PC-3 (cell line): Measurements from ENCODE around the gene RERE. TPM values are rescaled to one million over a fixed set of nuclear protein-coding genes. Genes with fewer than 3 reads are reported as not detected.
"Not testable (repeated sequence)": the region's sequence is repeated elsewhere in the genome, so short reads cannot be mapped to it uniquely, and the experiment has no call there.

Experiments used
- ATAC-seq: fragments of 200-7000 bp; cut with Tn5 transposase; 2 replicates; pipeline ENCODE4 v1.9.1; 2020; ENCODE audit warnings: mild to moderate bottlenecking, moderate library complexity
- BruUV-seq: library from RNA; stranded (reverse); fragments of 400-500 nt; replicated peaks from 2 replicates; lab custom pipeline; 2021; lab: Mats Ljungman, UMichigan
- CTCF ChIA-PET: fragments of 300-600 bp; sonication (Branson Sonifier 250); formaldehyde crosslinking; loops from one replicate; lab custom pipeline; 2022; ENCODE audit warnings: antibody characterized with exemption; lab: Charles Lee
- POLR2A ChIA-PET: fragments of 300-600 bp; sonication (Branson Sonifier 250); formaldehyde crosslinking; loops from one replicate; lab custom pipeline; 2022; ENCODE audit warnings: antibody characterized with exemption; ENCODE audit not compliant: unreplicated experiment; lab: Charles Lee
- DNase-seq: peaks from one replicate; pipeline ENCODE4 v3.0.0-alpha.2; 2015
- H2AFZ ChIP-seq: fragments of 300-600 bp; sonication (generic); 2 replicates; pipeline ENCODE4 v1.6.0; 2016; ENCODE audit warnings: antibody characterized with exemption, low read length
- H3F3A ChIP-seq: fragments of 300-600 bp; sonication (generic); one replicate; pipeline ENCODE4 v1.6.0; 2017; ENCODE audit warnings: antibody characterized with exemption, low read length, control low read depth, mild to moderate bottlenecking; ENCODE audit not compliant: unreplicated experiment
- H3K27ac ChIP-seq: fragments of 300-600 bp; sonication (generic); 2 replicates; pipeline ENCODE4 v1.5.1; 2016; ENCODE audit warnings: mild to moderate bottlenecking, low read length
- H3K27me3 ChIP-seq: fragments of 300-600 bp; sonication (generic); 2 replicates; pipeline ENCODE4 v1.6.1; 2016; ENCODE audit warnings: low read length, mixed read lengths
- H3K36me3 ChIP-seq: fragments of 300-600 bp; sonication (generic); 2 replicates; pipeline ENCODE4 v1.6.1; 2016; ENCODE audit warnings: low read depth, mixed run types, low read length, mixed read lengths
- H3K4me1 ChIP-seq: fragments of 300-600 bp; sonication (generic); 2 replicates; pipeline ENCODE4 v1.5.1; 2016; ENCODE audit warnings: low read length; ENCODE audit not compliant: insufficient read depth
- H3K4me2 ChIP-seq: fragments of 300-600 bp; sonication (generic); 2 replicates; pipeline ENCODE4 v1.6.0; 2016; ENCODE audit warnings: low read length
- H3K4me3 ChIP-seq: fragments of 300-600 bp; sonication (generic); 2 replicates; pipeline ENCODE4 v1.5.1; 2016; ENCODE audit warnings: mild to moderate bottlenecking, low read length, mixed read lengths
- H3K79me2 ChIP-seq: fragments of 300-600 bp; sonication (generic); 2 replicates; pipeline ENCODE4 v1.6.1; 2017; ENCODE audit warnings: low read length, mixed read lengths
- H3K9ac ChIP-seq: fragments of 300-600 bp; sonication (generic); 2 replicates; pipeline ENCODE4 v1.6.0; 2016; ENCODE audit warnings: mild to moderate bottlenecking, low read length
- H3K9me2 ChIP-seq: fragments of 300-600 bp; sonication (generic); replicated peaks from 2 replicates; pipeline ENCODE4 v1.6.1; 2016; ENCODE audit warnings: mixed run types, low read length, mixed read lengths
- H3K9me3 ChIP-seq: fragments of 300-600 bp; sonication (generic); 2 replicates; pipeline ENCODE4 v1.6.1; 2016; ENCODE audit warnings: low read length, mixed read lengths
- H4K20me1 ChIP-seq: fragments of 300-600 bp; sonication (generic); 2 replicates; pipeline ENCODE4 v1.6.1; 2016; ENCODE audit warnings: low read length, mixed read lengths
- CTCF ChIP-seq: fragments of 300-600 bp; sonication (generic); conservative IDR thresholded peaks from 2 replicates; pipeline ENCODE4 v1.5.1; 2017; ENCODE audit warnings: antibody characterized with exemption, low read depth, mild to moderate bottlenecking, low read length
- EZH2 ChIP-seq: fragments of 300-600 bp; sonication (generic); IDR thresholded peaks from one replicate; pipeline ENCODE4 v1.6.1; 2017; ENCODE audit warnings: antibody characterized with exemption, mild to moderate bottlenecking, low read length; ENCODE audit not compliant: unreplicated experiment
- EZH2phosphoT487 ChIP-seq: fragments of 300-600 bp; sonication (generic); IDR thresholded peaks from 2 replicates; pipeline ENCODE4 v1.6.1; 2018; ENCODE audit warnings: mild to moderate bottlenecking, antibody characterized with exemption, low read length, borderline replicate concordance
- intact Hi-C: fragments of 100-400 bp; cut with micrococcal nuclease; formaldehyde crosslinking; loops from 2 replicates; pipeline ENCODE4 v1.9.0; 2023
- total RNA-seq: library from RNA; depleted of rRNA; stranded (reverse); fragments of >200 nt; gene quantifications from 2 replicates; pipeline ENCODE4 v1.2.3, GENCODE V29; 2014

Gene RERE
- total RNA-seq, 1 experiment from 2014 or later: 24.2 TPM

GRCh38 chr1:8381618-8382017 lies 435.8 kb downstream of the RERE start:
- intact Hi-C loops: no loop called here
- Histone ChIP-seq H3K4me2 (no peak overlapping the region), H3K9ac (no peak overlapping the region), H3K9me3 (no peaks in the 10 kb centered on the region), H3K79me2 (peaks cover 27% of the 10 kb centered on the region), H3K4me3 (no peak overlapping the region), H3K9me2 (no peaks in the 10 kb centered on the region), H2AFZ (no peak overlapping the region), H3K27ac (no peak overlapping the region), H4K20me1 (no peaks in the 10 kb centered on the region), H3K27me3 (no peaks in the 10 kb centered on the region), H3F3A (no peaks in the 10 kb centered on the region), H3K36me3 (peaks cover 9% of the 10 kb centered on the region; the same call in 1 of the 2 replicates), H3K4me1 (0 out of 2 replicates have a peak, but pooled peaks cover 4% of the 10 kb centered on the region)
- ChIA-PET POLR2A (no interaction called here), CTCF (interaction anchor here (0.5 kb wide), 1 partner anchor 407 kb away, joined by 5 read pairs; no protein-coding TSS in a partner anchor)
- no peak for DNase-seq
- TF ChIP-seq EZH2phosphoT487: no peak
- no peak for TF ChIP-seq CTCF
- no peak for TF ChIP-seq EZH2
- no peak for ATAC-seq
- BruUV-seq: no TSS peak

- H3K9me3 ChIP-seq, BruUV-seq, H3F3A ChIP-seq, H3K4me1 ChIP-seq, ATAC-seq, CTCF ChIA-PET, H2AFZ ChIP-seq, H3K4me3 ChIP-seq, POLR2A ChIA-PET, H3K27me3 ChIP-seq, H3K36me3 ChIP-seq, H3K9ac ChIP-seq, intact Hi-C loops, DNase-seq, H3K9me2 ChIP-seq, H4K20me1 ChIP-seq, H3K4me2 ChIP-seq, H3K27ac ChIP-seq: not testable (repeated sequence)
- peaks cover 18% of the 10 kb centered on the region for H3K79me2 ChIP-seq
These were observed 437.1 kb downstream of the RERE start for GRCh38 chr1:8380310-8380709.

GRCh38 chr1:8379513-8380186 lies 437.8 kb downstream of the RERE start:
- H3K27me3 ChIP-seq: no peaks in the 10 kb centered on the region
- H3K9me2 ChIP-seq: no peaks in the 10 kb centered on the region
- H4K20me1 ChIP-seq: no peaks in the 10 kb centered on the region
- H3K79me2 ChIP-seq: peaks cover 11% of the 10 kb centered on the region; the same call in 1 of the 2 replicates
- TF ChIP-seq EZH2: no peak
- TF ChIP-seq CTCF: no peak
- 0 out of 2 replicates have a peak, but pooled peaks cover 4% of the 10 kb centered on the region for H3K4me1 ChIP-seq
- H3K9ac ChIP-seq: no peak overlapping the region
- ChIA-PET CTCF (no interaction called here), POLR2A (no interaction called here)
- no peak for DNase-seq
- H3K27ac ChIP-seq: no peak overlapping the region
- H2AFZ ChIP-seq: no peak overlapping the region
- intact Hi-C loops: no loop called here
- peaks cover 9% of the 10 kb centered on the region; the same call in 1 of the 2 replicates for H3K36me3 ChIP-seq
- no peak overlapping the region for H3K4me3 ChIP-seq
- H3K9me3 ChIP-seq: no peaks in the 10 kb centered on the region
- BruUV-seq: no TSS peak
- no peak overlapping the region for H3K4me2 ChIP-seq
- H3F3A ChIP-seq: no peaks in the 10 kb centered on the region
- no peak for ATAC-seq
